ENCODE data around the gene SNX32.
"Not testable (repeated sequence)": the region's sequence is repeated elsewhere in the genome, so short reads cannot be mapped to it uniquely, and the experiment has no call there.

GRCh38 chr11:65848693-65849092, 14.9 kb downstream of the SNX32 start:
- TF ChIP-seq CTCF, POLR2A (IDR thresholded peaks at IDR 0.05): not testable (repeated sequence)

All from uterus (tissue), 2 donors.